ENCODE results near the gene COL17A1. TPM values are rescaled to one million over a fixed set of nuclear protein-coding genes. Genes with fewer than 3 reads are reported as not detected.

Gene COL17A1
- total RNA-seq, 2 donors from 2014 or later = not detected

DNA sequence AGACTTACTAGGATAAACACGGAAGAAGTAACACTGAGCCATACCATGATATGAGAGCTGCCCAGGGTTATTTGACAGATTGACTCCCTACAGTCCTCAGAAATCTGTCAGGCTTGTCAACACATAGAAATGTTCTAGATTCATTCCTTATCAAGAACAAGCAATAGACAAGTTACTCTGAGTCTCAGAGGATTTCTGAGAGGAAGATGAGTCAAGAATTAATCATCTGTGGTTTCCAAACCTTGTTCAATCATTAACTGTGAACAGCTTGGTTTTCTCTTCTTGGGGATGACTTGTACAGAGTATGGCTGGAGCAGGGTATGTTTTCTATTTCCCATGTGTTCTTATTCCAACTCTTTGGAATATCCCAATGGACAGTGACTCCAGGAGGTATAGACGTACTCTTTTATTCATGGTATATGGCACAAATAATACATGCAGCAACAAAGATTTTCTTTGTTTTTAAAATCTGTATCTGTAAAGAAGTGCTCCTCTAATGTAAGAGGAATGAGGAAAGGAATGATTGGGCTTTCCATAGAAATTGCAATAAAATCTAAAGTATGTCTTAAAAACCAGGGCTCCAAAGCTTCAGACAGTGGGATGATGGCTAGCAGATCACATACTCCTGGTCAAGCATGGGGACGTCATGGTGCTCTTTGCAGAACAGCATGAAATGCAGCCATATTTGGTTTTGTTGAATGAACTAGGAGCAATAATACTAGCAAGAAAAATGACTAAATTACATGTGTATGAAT is 24.4 kb upstream of the COL17A1 start:
- H3K27ac Mint-ChIP-seq = no peak overlapping the region
- no peaks in the 10 kb centered on the region for H3K36me3 Mint-ChIP-seq

DNA sequence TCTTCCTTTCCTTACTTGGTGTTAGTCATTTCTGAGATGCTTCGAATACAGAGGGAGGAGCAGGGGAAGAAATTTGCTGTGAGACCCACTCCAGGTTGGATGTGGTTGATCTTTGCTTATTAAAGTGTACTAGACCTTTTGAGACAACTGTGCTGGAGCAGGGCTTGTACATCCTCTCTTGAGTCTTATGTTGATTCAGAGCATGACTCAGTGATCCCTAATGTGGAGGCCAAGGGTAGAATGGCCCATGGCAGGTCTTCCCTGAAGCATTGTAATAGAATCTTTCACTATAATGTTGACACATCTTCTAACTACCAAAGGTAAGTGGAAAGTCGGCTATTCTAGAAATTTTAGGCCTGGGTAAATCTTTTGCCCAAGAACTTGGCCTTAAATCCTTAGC is 19.2 kb upstream of the COL17A1 start:
- ATAC-seq (no peak), DNase-seq (ENCODE audit: low spot score) (no peak)
- Mint-ChIP-seq H3K9me3 (no peaks in the 10 kb centered on the region), H3K27ac (no peak overlapping the region), H3K4me3 (no peak overlapping the region), H3K27me3 (peaks cover 7 to 8% of the 10 kb centered on the region in 2 donors), H3K4me1 (ENCODE audit: low read depth in 2 of 2) (peaks cover 4 to 5% of the 10 kb centered on the region in 2 donors), H3K36me3 (no peaks in the 10 kb centered on the region)

More for the DNA sequence above, 24.4 kb upstream of the COL17A1 start:
- DNase-seq (ENCODE audit: low spot score) (no peak), ATAC-seq (no peak)
- H3K4me3 Mint-ChIP-seq = no peak overlapping the region
- no peaks in the 10 kb centered on the region for H3K9me3 Mint-ChIP-seq
- peaks cover 12 to 29% of the 10 kb centered on the region in 2 donors for H3K27me3 Mint-ChIP-seq
- H3K4me1 Mint-ChIP-seq (ENCODE audit: low read depth in 2 of 2) = peaks cover 0 to 9% of the 10 kb centered on the region in 2 donors

DNA sequence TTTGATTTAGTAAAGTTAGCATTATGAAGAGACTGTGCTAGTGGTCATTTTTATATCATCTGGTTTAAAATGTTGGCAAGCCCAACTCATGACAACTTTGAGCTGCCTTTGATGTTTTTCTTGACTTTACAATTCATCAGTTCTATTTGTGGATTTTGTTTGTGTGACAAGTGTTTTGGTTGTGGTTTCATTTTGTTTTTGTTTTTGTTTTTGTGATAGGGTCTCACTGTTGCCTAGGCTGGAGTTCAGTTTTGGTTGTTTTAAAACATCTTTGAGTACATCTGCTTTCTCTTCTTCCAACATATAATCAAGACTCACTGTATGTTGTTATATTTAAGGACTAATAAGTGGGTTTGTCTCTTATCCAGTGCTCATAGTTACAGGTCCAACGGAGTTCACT is 18.7 kb upstream of the COL17A1 start:
- no peaks in the 10 kb centered on the region for H3K9me3 Mint-ChIP-seq
- H3K36me3 Mint-ChIP-seq = no peaks in the 10 kb centered on the region
- ATAC-seq (no peak), DNase-seq (ENCODE audit: low spot score) (no peak)
- H3K4me3 Mint-ChIP-seq = no peak overlapping the region
- H3K27ac Mint-ChIP-seq = no peak overlapping the region
- peaks cover 5 to 7% of the 10 kb centered on the region in 2 donors for H3K27me3 Mint-ChIP-seq
- peaks cover 0 to 5% of the 10 kb centered on the region in 2 donors for H3K4me1 Mint-ChIP-seq (ENCODE audit: low read depth in 2 of 2)

GRCh38 chr10:104103956-104104355 is 18.3 kb upstream of the COL17A1 start:
- no peak overlapping the region for H3K4me3 Mint-ChIP-seq
- H3K27me3 Mint-ChIP-seq = peaks cover 5 to 7% of the 10 kb centered on the region in 2 donors
- DNase-seq (ENCODE audit: low spot score) = no peak
- H3K4me1 Mint-ChIP-seq (ENCODE audit: low read depth in 2 of 2) = peaks cover 0 to 5% of the 10 kb centered on the region in 2 donors
- ATAC-seq = no peak
- H3K9me3 Mint-ChIP-seq = no peaks in the 10 kb centered on the region
- H3K27ac Mint-ChIP-seq = no peak overlapping the region
- no peaks in the 10 kb centered on the region for H3K36me3 Mint-ChIP-seq

DNA sequence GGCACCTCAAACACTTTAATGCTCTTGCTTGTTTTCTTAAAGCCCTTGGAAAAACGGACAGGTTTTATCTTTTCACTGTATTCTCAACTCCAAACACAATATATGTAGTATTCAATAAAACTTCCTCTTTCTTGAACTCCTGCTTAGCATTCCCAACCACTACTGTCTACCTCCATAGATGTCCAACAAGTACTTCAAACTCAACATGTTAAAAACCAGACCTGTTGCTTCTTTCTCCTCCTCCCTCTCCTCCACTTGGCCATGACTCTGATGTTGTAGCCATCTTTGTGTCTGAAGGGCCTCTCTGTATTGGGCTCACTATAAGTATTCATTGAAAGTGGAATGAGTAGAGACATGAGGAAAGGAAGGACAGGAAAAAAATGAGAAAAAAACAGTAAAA is 16.2 kb upstream of the COL17A1 start:
- Mint-ChIP-seq H3K36me3 (no peaks in the 10 kb centered on the region), H3K4me1 (ENCODE audit: low read depth in 2 of 2) (peaks cover 0 to 5% of the 10 kb centered on the region in 2 donors), H3K27me3 (peaks cover 5 to 7% of the 10 kb centered on the region in 2 donors), H3K27ac (no peak overlapping the region), H3K4me3 (no peak overlapping the region), H3K9me3 (no peaks in the 10 kb centered on the region)
- DNase-seq (ENCODE audit: low spot score) (no peak), ATAC-seq (no peak)

DNA sequence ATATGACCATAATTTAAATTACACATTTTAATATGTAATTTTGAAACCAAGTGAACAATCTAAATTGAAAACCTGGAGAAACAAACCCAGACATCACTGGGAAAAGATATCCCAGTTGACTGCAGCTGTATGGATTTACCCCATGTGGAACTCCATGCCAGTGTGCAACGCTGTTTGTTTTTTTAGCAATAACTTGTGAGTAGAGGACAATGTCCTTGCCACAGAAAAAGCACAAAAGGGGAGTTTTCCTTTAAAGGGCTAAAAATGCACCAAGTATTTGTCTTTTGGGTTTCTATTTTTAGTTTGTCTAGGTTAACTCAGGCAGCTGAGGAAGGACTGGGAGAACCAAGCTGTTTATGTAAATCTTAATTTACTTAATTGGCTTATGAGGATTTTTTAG is 15.1 kb upstream of the COL17A1 start:
- Mint-ChIP-seq H3K4me3 (no peak overlapping the region), H3K36me3 (no peaks in the 10 kb centered on the region), H3K4me1 (ENCODE audit: low read depth in 2 of 2) (peaks cover 0 to 5% of the 10 kb centered on the region in 2 donors), H3K27ac (no peak overlapping the region), H3K27me3 (peaks cover 5 to 7% of the 10 kb centered on the region in 2 donors), H3K9me3 (no peaks in the 10 kb centered on the region)
- DNase-seq (ENCODE audit: low spot score) = no peak
- ATAC-seq = no peak

DNA sequence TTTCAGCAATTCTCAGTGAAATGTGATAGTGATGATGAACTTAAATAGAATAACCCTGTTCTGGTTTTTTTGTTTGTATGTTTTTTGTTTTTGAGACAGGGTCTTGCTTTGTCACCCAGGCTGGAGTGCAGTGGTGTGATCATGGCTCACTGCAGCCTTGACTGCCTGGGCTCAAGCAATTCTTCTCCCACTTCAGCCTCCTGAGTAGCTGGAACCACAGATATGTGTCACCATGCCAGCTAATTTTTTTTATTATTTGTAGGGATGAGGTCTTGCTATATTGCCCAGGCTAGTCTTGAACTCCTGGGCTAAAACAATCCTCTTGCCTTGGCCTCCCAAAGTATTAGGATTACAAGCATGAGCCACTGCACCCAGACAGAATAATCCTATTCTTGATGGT is 14.3 kb upstream of the COL17A1 start:
- H3K27ac Mint-ChIP-seq = no peak overlapping the region
- no peak overlapping the region for H3K4me3 Mint-ChIP-seq

DNA sequence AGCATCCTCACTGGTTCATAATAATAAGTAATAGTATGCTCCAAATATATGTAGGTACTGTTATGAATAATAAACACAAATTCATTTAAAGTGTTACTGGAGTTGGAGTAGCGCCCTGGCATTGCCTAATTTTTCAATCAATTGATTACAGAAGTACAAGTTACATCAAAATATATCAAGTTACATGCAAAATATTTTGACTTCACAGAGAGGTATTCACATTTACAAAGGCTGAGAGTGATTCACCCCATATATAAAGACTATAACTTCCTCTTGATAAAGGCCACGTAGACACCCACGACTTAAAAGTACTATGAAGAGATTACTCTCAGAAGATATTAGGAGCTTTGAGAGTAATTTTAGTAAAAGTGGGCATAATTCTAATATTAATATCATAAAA is 13.6 kb upstream of the COL17A1 start:
- Mint-ChIP-seq H3K36me3 (no peaks in the 10 kb centered on the region), H3K9me3 (no peaks in the 10 kb centered on the region), H3K4me1 (ENCODE audit: low read depth in 2 of 2) (no peaks in the 10 kb centered on the region), H3K27me3 (peaks cover 5 to 7% of the 10 kb centered on the region in 2 donors), H3K4me3 (no peak overlapping the region), H3K27ac (no peak overlapping the region)
- DNase-seq (ENCODE audit: low spot score) = no peak
- no peak for ATAC-seq

More for the DNA sequence above, 14.3 kb upstream of the COL17A1 start:
- DNase-seq (ENCODE audit: low spot score) (no peak), ATAC-seq (no peak)
- H3K4me1 Mint-ChIP-seq (ENCODE audit: low read depth in 2 of 2) = peaks cover 0 to 5% of the 10 kb centered on the region in 2 donors
- H3K36me3 Mint-ChIP-seq = no peaks in the 10 kb centered on the region
- no peaks in the 10 kb centered on the region for H3K9me3 Mint-ChIP-seq
- peaks cover 5 to 7% of the 10 kb centered on the region in 2 donors for H3K27me3 Mint-ChIP-seq

GRCh38 chr10:104098358-104098925 is 12.8 kb upstream of the COL17A1 start:
- no peaks in the 10 kb centered on the region for H3K9me3 Mint-ChIP-seq
- H3K27me3 Mint-ChIP-seq = peaks cover 5 to 7% of the 10 kb centered on the region in 2 donors
- no peak for ATAC-seq

DNA sequence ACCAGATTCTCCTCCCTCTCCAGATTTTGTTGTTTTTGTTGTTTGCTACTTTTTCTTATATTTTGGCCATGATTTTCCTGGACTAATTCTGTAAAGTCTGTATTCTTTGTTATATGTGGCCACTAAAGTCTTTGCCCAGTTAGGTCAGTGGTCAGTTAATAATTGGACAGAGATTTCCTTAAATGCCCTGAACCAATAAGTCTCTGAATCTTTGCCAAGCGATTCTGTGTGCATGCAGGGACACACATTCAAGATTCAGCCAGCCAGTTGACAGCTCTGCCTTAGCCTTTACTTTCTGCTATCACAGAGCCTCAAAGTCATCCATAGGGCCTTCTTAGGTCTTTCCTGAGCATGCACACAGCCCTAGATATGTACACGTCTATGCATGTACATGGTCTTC is 11.0 kb upstream of the COL17A1 start:
- Mint-ChIP-seq H3K27ac (no peak overlapping the region), H3K36me3 (no peaks in the 10 kb centered on the region), H3K27me3 (peaks cover 0 to under 1% of the 10 kb centered on the region in 2 donors), H3K9me3 (no peaks in the 10 kb centered on the region), H3K4me1 (ENCODE audit: low read depth in 2 of 2) (no peaks in the 10 kb centered on the region), H3K4me3 (no peak overlapping the region)
- DNase-seq (ENCODE audit: low spot score) (no peak), ATAC-seq (no peak)

More at GRCh38 chr10:104098358-104098925, 12.8 kb upstream of the COL17A1 start:
- Mint-ChIP-seq H3K27ac (no peak overlapping the region), H3K4me3 (no peak overlapping the region), H3K36me3 (no peaks in the 10 kb centered on the region), H3K4me1 (ENCODE audit: low read depth in 2 of 2) (no peaks in the 10 kb centered on the region)
- DNase-seq (ENCODE audit: low spot score) = no peak

- H3K27me3 Mint-ChIP-seq = peaks cover 0 to 8% of the 10 kb centered on the region in 2 donors
- no peak overlapping the region for H3K4me3 Mint-ChIP-seq
Observed at GRCh38 chr10:104092749-104093148, 7.1 kb upstream of the COL17A1 start.

DNA sequence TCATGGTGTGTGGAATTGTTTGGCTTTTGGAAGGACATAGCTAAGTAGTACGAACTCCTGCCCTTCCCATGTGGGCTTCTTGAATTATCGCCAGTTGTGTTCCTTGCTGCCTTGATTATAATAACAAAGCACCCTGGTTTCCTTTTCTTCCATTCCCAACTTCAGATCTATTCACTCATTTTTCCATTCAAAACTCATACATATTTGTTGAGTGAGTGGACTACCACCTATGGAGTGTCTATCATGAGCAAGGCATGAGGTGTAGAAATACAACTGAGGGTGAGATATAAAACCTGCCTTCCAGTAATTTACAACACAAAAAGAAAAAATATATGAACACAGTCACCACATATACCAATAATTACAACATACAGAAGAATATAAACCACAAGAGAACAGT is 4.9 kb upstream of the COL17A1 start:
- H3K27ac Mint-ChIP-seq = no peak overlapping the region
- no peak overlapping the region for H3K4me3 Mint-ChIP-seq
- no peak for ATAC-seq
- no peaks in the 10 kb centered on the region for H3K4me1 Mint-ChIP-seq (ENCODE audit: low read depth in 2 of 2)
- H3K36me3 Mint-ChIP-seq = no peaks in the 10 kb centered on the region
- no peak for DNase-seq (ENCODE audit: low spot score)
- H3K9me3 Mint-ChIP-seq = no peaks in the 10 kb centered on the region
- peaks cover 0 to 8% of the 10 kb centered on the region in 2 donors for H3K27me3 Mint-ChIP-seq

More at GRCh38 chr10:104092749-104093148, 7.1 kb upstream of the COL17A1 start:
- ATAC-seq (no peak), DNase-seq (ENCODE audit: low spot score) (no peak)
- Mint-ChIP-seq H3K4me1 (ENCODE audit: low read depth in 2 of 2) (no peaks in the 10 kb centered on the region), H3K36me3 (no peaks in the 10 kb centered on the region), H3K9me3 (no peaks in the 10 kb centered on the region), H3K27ac (no peak overlapping the region)

GRCh38 chr10:104089621-104090020 is 3.9 kb upstream of the COL17A1 start:
- DNase-seq (ENCODE audit: low spot score) (no peak), ATAC-seq (no peak)
- Mint-ChIP-seq H3K27ac (no peak overlapping the region), H3K27me3 (peaks cover 0 to 8% of the 10 kb centered on the region in 2 donors), H3K9me3 (no peaks in the 10 kb centered on the region), H3K4me1 (ENCODE audit: low read depth in 2 of 2) (no peaks in the 10 kb centered on the region), H3K36me3 (no peaks in the 10 kb centered on the region), H3K4me3 (no peak overlapping the region)

- Mint-ChIP-seq H3K27ac (no peak overlapping the region), H3K36me3 (no peaks in the 10 kb centered on the region), H3K4me3 (no peak overlapping the region), H3K27me3 (peaks cover 0 to 8% of the 10 kb centered on the region in 2 donors), H3K4me1 (ENCODE audit: low read depth in 2 of 2) (no peaks in the 10 kb centered on the region), H3K9me3 (no peaks in the 10 kb centered on the region)
- DNase-seq (ENCODE audit: low spot score) (no peak), ATAC-seq (peak in 1 of 2 donors; percentile 40)
Observed at GRCh38 chr10:104088239-104088638, 2.6 kb upstream of the COL17A1 start.
